RPMI8226 (cell line): ENCODE results near the gene ULK4.

ENCODE experiments used
- DNase-seq: peaks from one replicate; pipeline ENCODE4 v3.0.0-alpha.2; 2015

The ULK4 gene

DNA sequence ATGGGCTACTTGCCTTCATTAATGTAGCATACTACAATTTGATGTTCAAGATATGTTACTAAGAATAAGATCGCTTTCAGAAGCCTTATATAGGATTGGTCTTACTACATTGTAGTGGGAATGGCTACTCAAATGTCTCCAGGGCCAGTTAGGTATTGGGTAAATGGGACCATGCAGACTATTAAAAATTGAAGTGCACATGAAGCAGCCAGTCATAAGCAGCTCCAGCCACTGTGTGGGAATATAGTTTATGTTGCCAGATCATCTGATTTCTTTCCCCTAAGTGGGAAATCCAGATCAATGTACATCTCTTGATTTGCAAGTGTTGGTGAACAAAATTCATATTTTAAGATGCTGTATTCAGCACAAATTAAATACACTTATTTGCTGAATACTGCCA is 757.5 kb downstream of the ULK4 start:
- DNase-seq = no peak

DNA sequence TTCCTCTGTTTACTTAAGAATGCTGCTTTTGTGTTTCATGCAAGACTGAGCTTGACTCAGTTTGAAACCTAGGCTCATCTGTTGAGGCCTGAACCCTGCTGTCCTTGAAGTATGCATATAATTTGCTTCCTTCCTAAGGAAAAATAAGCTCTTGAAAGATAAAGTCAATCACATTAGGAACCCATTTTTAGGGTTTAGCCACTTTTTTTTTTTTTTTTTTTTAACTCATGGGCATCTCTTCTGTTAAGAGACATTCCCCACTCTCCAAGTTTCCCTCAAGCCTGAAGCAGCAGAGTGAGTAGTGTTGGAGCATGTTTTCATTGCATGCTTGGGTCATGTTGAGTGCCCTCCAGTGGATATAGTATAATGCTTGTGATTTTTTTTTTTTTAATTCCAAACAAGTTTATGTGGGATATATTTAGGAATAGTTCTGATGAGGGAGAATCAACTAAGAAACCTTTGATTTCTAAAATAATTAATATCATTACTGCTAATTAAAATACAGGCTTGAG is 759.0 kb downstream of the ULK4 start:
- no peak for DNase-seq

DNA sequence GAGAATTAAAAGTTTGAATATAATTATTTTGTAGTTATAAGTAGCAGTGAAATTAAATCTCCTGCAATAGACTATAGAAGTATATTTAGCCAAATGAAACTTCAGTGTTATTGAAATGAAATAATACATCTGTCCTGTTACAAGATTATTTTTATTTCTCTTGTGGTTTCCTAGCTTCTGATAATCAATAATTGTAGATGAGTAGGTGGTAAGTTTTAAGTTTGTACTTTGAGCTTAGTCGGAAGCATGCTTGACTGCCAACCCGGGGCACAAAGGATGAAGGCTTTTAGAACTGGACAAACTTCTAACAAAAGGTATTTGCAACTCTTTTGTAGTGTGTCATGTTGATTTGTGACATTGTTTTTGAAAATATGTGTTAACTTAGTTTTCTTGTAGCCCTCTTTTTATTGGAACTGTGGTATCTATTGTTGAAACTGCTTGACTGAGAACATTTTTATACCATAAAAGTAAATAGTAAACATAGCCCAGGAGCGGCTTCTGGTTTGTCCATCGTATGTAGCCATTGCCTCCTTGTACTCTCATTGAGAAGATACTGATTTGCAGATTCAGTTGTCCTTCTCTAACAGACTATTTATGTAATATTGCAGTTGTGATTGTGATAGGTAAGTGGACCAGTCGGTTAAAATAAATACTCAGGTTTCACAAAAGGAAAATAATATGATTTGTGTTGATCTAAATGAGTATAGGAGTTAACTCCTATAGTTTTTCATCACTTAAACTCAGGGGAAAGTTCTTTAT is 759.6 kb downstream of the ULK4 start:
- no peak for DNase-seq

DNA sequence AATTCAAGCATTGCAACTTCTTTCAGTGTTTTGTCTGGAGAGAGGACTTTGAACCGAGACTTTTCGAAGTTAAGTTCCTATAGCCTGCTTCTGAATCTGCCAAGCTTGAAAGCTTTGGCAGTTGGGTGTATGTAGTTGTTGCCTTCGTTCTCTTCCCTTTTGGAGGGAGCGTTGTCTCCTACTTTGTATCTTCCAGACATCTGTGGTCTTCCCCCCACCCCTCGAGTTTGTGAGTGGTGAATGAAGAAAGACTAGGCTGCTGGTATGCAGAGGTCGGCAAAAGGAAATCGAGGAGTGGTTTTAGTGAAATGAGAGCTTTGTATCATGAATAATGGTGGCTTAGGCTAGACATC is 761.3 kb downstream of the ULK4 start:
- DNase-seq = no peak

DNA sequence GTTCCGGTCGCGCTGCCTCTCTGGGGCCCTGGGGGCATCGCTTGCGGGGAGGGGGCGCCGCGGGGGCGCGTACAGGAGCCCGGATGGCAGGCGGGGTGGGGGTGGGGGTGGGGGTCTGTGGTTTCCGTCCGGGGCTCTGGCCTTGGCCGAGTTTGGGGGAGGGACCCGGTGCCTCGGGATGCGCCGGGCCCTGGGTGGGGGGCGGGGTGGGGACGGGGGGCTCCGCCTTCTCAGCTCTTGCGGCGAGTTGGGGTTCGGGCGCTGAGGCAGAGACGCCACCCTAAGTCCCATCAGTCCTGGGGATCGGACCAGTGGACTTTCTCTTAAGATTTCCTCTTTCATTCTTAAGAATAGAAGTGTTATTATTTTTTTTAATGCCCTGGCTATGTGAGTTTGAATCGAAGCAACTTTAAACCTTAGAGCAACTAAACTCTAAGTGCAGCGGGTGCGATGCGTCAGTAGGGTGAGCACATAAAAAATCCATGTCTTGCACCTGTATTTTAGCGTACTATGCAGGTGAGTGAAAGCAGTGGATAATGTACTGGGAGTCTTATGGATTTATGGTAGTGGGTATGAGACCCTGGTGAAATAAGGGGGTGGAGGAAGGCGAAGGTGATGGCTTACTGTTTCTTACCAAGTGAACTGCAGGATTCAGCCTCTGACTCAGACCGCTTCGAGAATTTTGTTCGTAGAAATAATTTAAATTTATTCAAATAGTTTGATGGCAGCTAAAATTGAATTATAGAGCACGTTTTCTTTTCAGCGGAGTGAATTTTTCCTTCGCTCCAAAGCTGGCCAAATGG is 761.8 kb downstream of the ULK4 start:
- DNase-seq = peak; percentile 33

DNA sequence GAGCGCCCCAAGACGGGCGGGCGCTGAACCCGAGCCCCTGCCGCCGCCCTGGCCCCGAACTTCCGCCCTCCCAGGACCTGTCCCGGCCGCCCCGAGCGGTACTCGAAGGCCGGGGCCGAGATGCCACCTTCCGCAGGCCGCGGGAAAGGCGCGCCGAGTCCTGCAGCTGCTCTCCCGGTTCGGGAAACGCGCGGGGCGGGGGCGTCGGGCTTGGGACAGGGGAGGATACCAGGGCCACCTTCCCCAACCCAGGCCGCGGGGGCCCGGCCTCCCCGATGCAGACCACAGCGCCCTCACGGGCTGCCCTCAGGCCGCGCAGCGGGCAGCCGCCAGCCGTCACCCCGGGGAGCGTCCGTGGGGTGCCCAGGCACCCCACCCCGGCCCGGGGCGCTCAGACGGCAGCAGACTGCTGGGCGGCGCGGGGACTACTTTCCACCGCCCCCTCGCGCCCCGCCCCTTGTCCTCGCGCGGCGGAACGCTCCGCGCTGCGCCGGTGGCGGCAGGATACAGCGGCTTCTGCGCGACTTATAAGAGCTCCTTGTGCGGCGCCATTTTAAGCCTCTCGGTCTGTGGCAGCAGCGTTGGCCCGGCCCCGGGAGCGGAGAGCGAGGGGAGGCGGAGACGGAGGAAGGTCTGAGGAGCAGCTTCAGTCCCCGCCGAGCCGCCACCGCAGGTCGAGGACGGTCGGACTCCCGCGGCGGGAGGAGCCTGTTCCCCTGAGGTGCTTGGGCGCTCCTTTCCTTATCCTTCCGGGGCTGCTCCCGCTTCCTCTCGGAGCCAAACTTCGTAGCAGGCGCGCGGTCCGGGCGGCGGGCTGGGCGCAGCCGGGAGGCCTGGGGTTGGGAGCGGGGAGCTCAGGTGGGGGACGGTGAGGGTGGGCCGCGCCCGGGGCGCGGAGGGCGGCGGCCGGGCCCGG is 762.7 kb downstream of the ULK4 start, which contains the start of gene CTNNB1:
CTNNB1 (plus strand) TSS at position 556 of the 916 bp plus-strand sequence. CDS start 24,564 bp downstream, outside the sequence.
- peak; percentile 94 for DNase-seq

DNA sequence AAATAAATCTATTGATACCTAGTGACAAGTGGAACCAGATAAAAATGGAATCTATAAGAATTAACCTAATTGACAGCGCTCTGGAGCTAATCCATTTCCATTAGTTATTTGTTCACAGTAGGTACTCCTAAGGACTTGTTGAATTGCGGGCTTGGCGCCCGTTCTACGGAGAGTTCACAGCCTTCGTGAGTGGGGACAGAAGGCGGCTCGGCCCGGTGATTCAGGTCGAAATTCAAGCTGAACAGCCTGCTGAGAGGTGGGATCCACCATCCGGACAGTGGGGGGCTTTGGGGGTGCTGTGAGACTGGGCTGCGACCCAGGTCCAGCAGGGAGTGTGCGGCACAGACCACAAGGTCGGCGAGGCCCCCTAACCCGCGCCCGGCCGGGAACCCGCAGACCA is 763.4 kb downstream of the ULK4 start:
- peak; percentile 30 for DNase-seq

DNA sequence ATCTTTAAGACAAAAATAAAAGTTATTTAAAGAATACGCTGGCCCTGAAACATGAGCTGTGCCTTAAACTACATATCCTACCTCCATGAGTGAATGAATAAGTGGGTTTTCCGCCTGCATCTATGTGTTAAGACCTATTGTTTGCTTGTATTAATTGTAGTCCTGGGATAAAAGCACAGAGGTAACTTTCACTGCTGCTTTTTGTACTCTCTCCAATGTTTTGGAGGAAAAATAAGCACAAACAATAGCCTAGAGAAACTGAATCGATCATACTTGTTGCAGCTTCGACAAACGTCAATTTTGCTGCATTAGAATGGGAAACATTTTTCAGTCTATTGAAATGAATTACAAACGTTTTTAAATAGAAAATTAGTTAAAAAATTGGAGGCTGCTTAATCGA is 763.9 kb downstream of the ULK4 start:
- DNase-seq = no peak
